NCI-H2227 (cell line): ENCODE data around the gene IMMT.

Experiments
- DNase-seq: peaks from one replicate; lab custom pipeline; 2025; ENCODE audit not compliant: unreplicated experiment; lab: John Stamatoyannopoulos, UW

The IMMT gene

GRCh38 chr2:86094229-86094628, 101.0 kb downstream of the IMMT start:
- no peak for DNase-seq
